ENCODE results near the gene PCDHA1. TPM values are rescaled to one million over a fixed set of nuclear protein-coding genes. Genes with fewer than 3 reads are reported as not detected.

Gene PCDHA1
- total RNA-seq, 1 donor from 2014 or later = not detected

- no peak for DNase-seq (ENCODE audit: extremely low spot score, unreplicated experiment)
- Mint-ChIP-seq H3K27ac (no peak overlapping the region), H3K9me3 (no peaks in the 10 kb centered on the region), H3K4me1 (ENCODE audit: unreplicated experiment) (peaks cover 10% of the 10 kb centered on the region), H3K27me3 (peaks cover 17% of the 10 kb centered on the region), H3K36me3 (no peaks in the 10 kb centered on the region), H3K4me3 (peak overlapping the region; percentile 94)
- no peak for TF ChIP-seq CTCF (conservative IDR thresholded peaks at IDR 0.05)
These were observed 178.4 kb downstream of the PCDHA1 start for GRCh38 chr5:140964356-140964755.

- TF ChIP-seq CTCF (conservative IDR thresholded peaks at IDR 0.05) = no peak
- H3K4me3 Mint-ChIP-seq = peak overlapping the region; percentile 94
- DNase-seq (ENCODE audit: extremely low spot score, unreplicated experiment) = no peak
- H3K27me3 Mint-ChIP-seq = peaks cover 17% of the 10 kb centered on the region
- H3K4me1 Mint-ChIP-seq (ENCODE audit: unreplicated experiment) = peaks cover 10% of the 10 kb centered on the region
- H3K27ac Mint-ChIP-seq = peak overlapping the region; percentile 72
- no peaks in the 10 kb centered on the region for H3K36me3 Mint-ChIP-seq
- H3K9me3 Mint-ChIP-seq = no peaks in the 10 kb centered on the region
These were observed 180.0 kb downstream of the PCDHA1 start for GRCh38 chr5:140965905-140966292.

GRCh38 chr5:140966293-140967225, 180.6 kb downstream of the PCDHA1 start, which contains the start of gene PCDHAC2:
Gene PCDHAC2 (plus strand): TSS chr5:140966476. CDS start chr5:140966767, 291 bp downstream.
- Mint-ChIP-seq H3K4me1 (ENCODE audit: unreplicated experiment) (peaks cover 10% of the 10 kb centered on the region), H3K27ac (peak within 1 kb of the TSS; percentile 72), H3K9me3 (no peaks in the 10 kb centered on the region), H3K4me3 (peak within 1 kb of the TSS; percentile 94), H3K27me3 (peaks cover 17% of the 10 kb centered on the region), H3K36me3 (no peaks in the 10 kb centered on the region)
- no peak for DNase-seq (ENCODE audit: extremely low spot score, unreplicated experiment)
- no peak for TF ChIP-seq CTCF (conservative IDR thresholded peaks at IDR 0.05)

GRCh38 chr5:140967226-140967893, 181.4 kb downstream of the PCDHA1 start:
- H3K27me3 Mint-ChIP-seq = peaks cover 17% of the 10 kb centered on the region
- H3K4me3 Mint-ChIP-seq = peak overlapping the region; percentile 94
- no peak overlapping the region for H3K27ac Mint-ChIP-seq
- DNase-seq (ENCODE audit: extremely low spot score, unreplicated experiment) = no peak
- H3K4me1 Mint-ChIP-seq (ENCODE audit: unreplicated experiment) = peaks cover 10% of the 10 kb centered on the region
- no peaks in the 10 kb centered on the region for H3K36me3 Mint-ChIP-seq
- H3K9me3 Mint-ChIP-seq = no peaks in the 10 kb centered on the region
- no peak for TF ChIP-seq CTCF (conservative IDR thresholded peaks at IDR 0.05)

- peaks cover 12% of the 10 kb centered on the region for H3K27me3 Mint-ChIP-seq
- TF ChIP-seq CTCF (conservative IDR thresholded peaks at IDR 0.05) = no peak
- no peak overlapping the region for H3K4me3 Mint-ChIP-seq
- no peaks in the 10 kb centered on the region for H3K36me3 Mint-ChIP-seq
- peaks cover 8% of the 10 kb centered on the region for H3K4me1 Mint-ChIP-seq (ENCODE audit: unreplicated experiment)
- no peak for DNase-seq (ENCODE audit: extremely low spot score, unreplicated experiment)
- H3K9me3 Mint-ChIP-seq = no peaks in the 10 kb centered on the region
- H3K27ac Mint-ChIP-seq = peak overlapping the region; percentile 27
These were observed 183.9 kb downstream of the PCDHA1 start for GRCh38 chr5:140969880-140970279.

All from type B pancreatic cell (in vitro differentiated cells).